A549 (cell line): ENCODE results near the gene SRCAP. TPM values are rescaled to one million over a fixed set of nuclear protein-coding genes. Genes with fewer than 3 reads are reported as not detected.
A peak's percentile ranks its signal among the peaks of the same experiment; 100 is the strongest.

Experiments used
- ATAC-seq, 2 experiments: fragments of 200-7000 bp in 1 of 2; fragments of >200 bp in 1 of 2; cut with Nextera tagmentation in 1 of 2; cut with Tn5 transposase in 1 of 2; 3 replicates each; pipeline versions ENCODE4 v1.8.0 to v1.9.1; 2018 to 2020; ENCODE audit warnings: mild to moderate bottlenecking in 1 of 2, moderate library complexity in 1 of 2
- CTCF ChIA-PET: fragments of 300-600 bp; sonication (Branson Sonifier 250); formaldehyde crosslinking; extraction: SDS; loops from one replicate; lab custom pipeline; 2021; ENCODE audit warnings: antibody characterized with exemption, inconsistent platforms; lab: Yijun Ruan, JAX
- POLR2A ChIA-PET: fragments of 350-600 bp; formaldehyde crosslinking; extraction: SDS; loops from one replicate; lab custom pipeline; 2021; ENCODE audit warnings: antibody characterized with exemption, inconsistent platforms; lab: Yijun Ruan, JAX
- DNase-seq, 2 experiments: peaks; one replicate each; pipeline versions ENCODE4 v3.0.0 to v3.0.0-alpha.2; 2011 to 2016; ENCODE audit warnings: low read depth in 1 of 2, low spot score in 1 of 2
- FAIRE-seq: peaks from 2 replicates; lab custom pipeline; 2011; peaks lifted over from hg19 to GRCh38; lab: Jason Lieb, UNC
- H3K27ac ChIP-seq, 2 experiments: fragments of >200 bp; sonication (Bioruptor Twin); formaldehyde crosslinking; 3 replicates each; pipeline ENCODE4 v1.5.1; 2016 to 2017
- H3K4me1 ChIP-seq: fragments of >200 bp; sonication (Bioruptor Twin); formaldehyde crosslinking; 3 replicates; pipeline ENCODE4 v1.6.1; 2016
- H3K4me2 ChIP-seq: fragments of >200 bp; sonication (Bioruptor Twin); formaldehyde crosslinking; 3 replicates; pipeline ENCODE4 v1.6.1; 2016
- H3K4me3 ChIP-seq: fragments of >200 bp; sonication (Bioruptor Twin); formaldehyde crosslinking; 3 replicates; pipeline ENCODE4 v1.5.1; 2016
- H3K9me3 ChIP-seq: fragments of >200 bp; sonication (Bioruptor Twin); formaldehyde crosslinking; 3 replicates; pipeline ENCODE4 v1.6.1; 2016
- BHLHE40 ChIP-seq: IDR thresholded peaks from 2 replicates; pipeline ENCODE4 v1.6.1; 2012; ENCODE audit warnings: low read depth, low read length, inconsistent platforms
- CBX2 ChIP-seq: fragments of 200-600 bp; sonication (generic); IDR thresholded peaks from 2 replicates; pipeline ENCODE4 v1.6.1; 2016; ENCODE audit warnings: low read depth, mild to moderate bottlenecking, borderline replicate concordance
- CTCF ChIP-seq: fragments of >200 bp; sonication (Bioruptor Twin); formaldehyde crosslinking; IDR thresholded peaks from 3 replicates; pipeline ENCODE4 v1.5.1; 2016
- EHF ChIP-seq: fragments of 250-450 bp; sonication (Bioruptor Pico); IDR thresholded peaks from 2 replicates; pipeline ENCODE4 v1.5.0; 2020; ENCODE audit warnings: mild to moderate bottlenecking
- EHMT2 ChIP-seq: fragments of 200-600 bp; sonication (generic); IDR thresholded peaks from 2 replicates; pipeline ENCODE4 v1.6.1; 2016; ENCODE audit warnings: antibody characterized with exemption, low read depth, mild to moderate bottlenecking, moderate library complexity
- ESRRA ChIP-seq: fragments of 150-350 bp; IDR thresholded peaks from 2 replicates; pipeline ENCODE4 v1.6.1; 2014; ENCODE audit warnings: mild to moderate bottlenecking, low read length, borderline replicate concordance
- FOSB ChIP-seq: fragments of 250-450 bp; sonication (Bioruptor Pico); IDR thresholded peaks from 2 replicates; pipeline ENCODE4 v1.5.0; 2020; ENCODE audit warnings: mild to moderate bottlenecking, moderate library complexity
- FOSL2 ChIP-seq, 2 experiments: fragments of 450-650 bp in 1 of 2; fragments of >200 bp in 1 of 2; sonication (Bioruptor Twin) in 1 of 2; formaldehyde crosslinking; IDR thresholded peaks; 2 replicates each; pipeline versions ENCODE4 v1.5.0 to v1.6.1; 2016 to 2020; ENCODE audit warnings: mild to moderate bottlenecking in 1 of 2, moderate library complexity in 1 of 2
- HES2 ChIP-seq: fragments of >200 bp; sonication (Bioruptor Twin); formaldehyde crosslinking; IDR thresholded peaks from 2 replicates; pipeline ENCODE4 v1.6.1; 2016
- JUN ChIP-seq, 2 experiments: fragments of >200 bp; sonication (Bioruptor Twin); formaldehyde crosslinking; IDR thresholded peaks; 2 replicates in 1 of 2; 3 replicates in 1 of 2; pipeline ENCODE4 v1.6.1; 2016 to 2017
- MAZ ChIP-seq: fragments of 150-350 bp; IDR thresholded peaks from 2 replicates; pipeline ENCODE4 v1.6.1; 2014; ENCODE audit warnings: antibody characterized with exemption, low read depth, low read length, borderline replicate concordance
- PBX3 ChIP-seq: IDR thresholded peaks from 2 replicates; pipeline ENCODE4 v1.6.1; 2012
- PHF8 ChIP-seq: fragments of 200-600 bp; sonication (generic); IDR thresholded peaks from 2 replicates; pipeline ENCODE4 v1.6.1; 2016; ENCODE audit warnings: low read depth, mild to moderate bottlenecking, antibody characterized with exemption, moderate library complexity, borderline replicate concordance
- POLR2A ChIP-seq: IDR thresholded peaks from 2 replicates; pipeline ENCODE4 v1.6.1; 2012; ENCODE audit warnings: mild to moderate bottlenecking, low read length
- POLR2AphosphoS2 ChIP-seq: conservative IDR thresholded peaks from 2 replicates; pipeline ENCODE4 v1.6.1; 2012; ENCODE audit warnings: low read length, improper control_type of control experiment, inconsistent platforms
- RAD21 ChIP-seq, 2 experiments: fragments of >200 bp in 1 of 2; sonication (Bioruptor Twin) in 1 of 2; formaldehyde crosslinking in 1 of 2; IDR thresholded peaks in 1 of 2; conservative IDR thresholded peaks in 1 of 2; 2 replicates in 1 of 2; 3 replicates in 1 of 2; pipeline ENCODE4 v1.6.1; 2012 to 2018; ENCODE audit warnings: inconsistent platforms in 1 of 2
- RCOR1 ChIP-seq: fragments of 150-350 bp; IDR thresholded peaks from 2 replicates; pipeline ENCODE4 v1.6.1; 2014; ENCODE audit warnings: antibody characterized with exemption, low read length, low read depth
- ZFP36 ChIP-seq: fragments of 450-650 bp; IDR thresholded peaks from 2 replicates; pipeline ENCODE4 v1.6.1; 2014; ENCODE audit warnings: borderline replicate concordance; ENCODE audit not compliant: partially characterized antibody
- ZNF302 ChIP-seq: fragments of 250-450 bp; sonication (Bioruptor Pico); IDR thresholded peaks from 2 replicates; pipeline ENCODE4 v1.9.0; 2021; ENCODE audit warnings: inconsistent platforms, mild to moderate bottlenecking, moderate library complexity
- WGBS: methylation state at CpG from one replicate; pipeline ENCODE4 v1.1.6; 2017; ENCODE audit errors: missing lambda C conversion rate; 5-methylcytosine and 5-hydroxymethylcytosine counted together
- polyA plus RNA-seq, 4 experiments: library from polyadenylated mRNA; depleted of rRNA in 3 of 4; stranded (reverse); fragments of >200 nt; fragmentation: RNase III in 1 of 4; extraction: RNeasy Plus Mini Kit Qiagen cat#74134 plus additional on column Dnase treatment in 1 of 4; gene quantifications; 2 replicates in 3 of 4; 3 replicates in 1 of 4; pipeline ENCODE4 v1.2.3, GENCODE V29; 2011 to 2017
- TF ChIP-seq, protein P1 (sequence below): fragments of 250-450 bp; sonication (Bioruptor Pico); IDR thresholded peaks from 2 replicates; pipeline ENCODE4 v1.5.0; 2020; ENCODE audit warnings: low read depth, mild to moderate bottlenecking, moderate library complexity
- TF ChIP-seq, protein P2 (sequence below): IDR thresholded peaks from 2 replicates; pipeline ENCODE4 v1.6.1; 2012
- TF ChIP-seq, protein P3 (sequence below): fragments of 150-350 bp; IDR thresholded peaks from 2 replicates; pipeline ENCODE4 v1.6.1; 2014; ENCODE audit warnings: low read depth, mild to moderate bottlenecking, low read length

SRCAP gene
- polyA plus RNA-seq, 2 of the 4 experiments (the other 2 are of a cell fraction) = 6.2 to 19.9 TPM

DNA sequence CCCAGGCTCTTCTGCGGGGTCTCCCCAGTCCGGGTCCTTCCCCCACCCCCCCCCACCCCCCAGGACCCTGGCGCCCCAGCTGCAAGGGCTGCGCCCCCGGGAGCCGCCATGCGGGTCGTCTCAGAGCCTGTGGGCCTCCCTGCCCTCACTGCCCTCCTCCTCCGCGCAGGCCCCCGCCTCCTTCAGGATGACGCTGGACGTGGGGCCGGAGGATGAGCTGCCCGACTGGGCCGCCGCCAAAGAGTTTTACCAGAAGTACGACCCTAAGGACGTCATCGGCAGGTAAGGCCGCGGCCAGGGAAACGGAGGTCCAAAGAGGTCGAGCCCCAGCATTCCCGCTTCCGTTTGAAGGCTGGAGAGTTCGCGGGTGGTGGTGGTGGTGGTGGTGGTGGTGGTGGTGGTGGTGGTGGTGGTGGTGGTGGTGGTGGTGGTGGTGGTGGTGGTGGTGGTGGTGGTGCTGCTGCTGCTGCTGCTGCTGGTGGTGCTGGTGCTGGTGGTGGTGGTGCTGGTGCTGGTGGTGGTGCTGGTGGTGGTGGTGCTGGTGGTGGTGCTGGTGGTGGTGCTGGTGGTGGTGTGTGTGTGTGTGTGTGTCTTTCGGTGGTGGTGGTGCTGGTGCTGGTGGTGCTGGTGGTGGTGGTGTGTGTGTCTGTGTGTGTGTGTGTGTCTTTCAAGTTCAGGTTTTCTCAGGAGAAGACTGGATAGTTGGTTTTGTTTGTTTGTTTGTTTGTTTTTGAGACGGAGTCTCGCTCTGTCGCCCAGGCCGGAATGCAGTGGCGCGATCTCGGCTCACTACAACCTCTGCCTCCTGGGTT, 49.9 kb downstream of the SRCAP start:
- 25% methylated on average over 23 of the region's 36 CpGs for WGBS
- Histone ChIP-seq H3K4me1 (peaks cover 11% of the 10 kb centered on the region), H3K4me3 (peak overlapping the region; percentile 97), H3K4me2 (peak overlapping the region; percentile 75), H3K27ac (peak overlapping the region; percentile 89 to 92), H3K9me3 (no peaks in the 10 kb centered on the region)
- POLR2A ChIA-PET = interaction anchor here (0.6 to 2.3 kb wide), 11 partner anchors 9 to 99 kb away, joined by 3 to 9 read pairs (median 4); partner anchors contain the start of genes CFAP119 and SRCAP
- FAIRE-seq (no peak), ATAC-seq (peak; percentile 72 to 78), DNase-seq (peak; percentile 35 to 46)
- no peak for TF ChIP-seq RAD21 (conservative IDR thresholded peaks at IDR 0.05 in 1 of 2, IDR thresholded peaks at IDR 0.05 in 1 of 2)
- no peak for TF ChIP-seq POLR2AphosphoS2
- TF ChIP-seq POLR2A = no peak
- no peak; a peak in 1 of 5 replicates for TF ChIP-seq JUN (IDR thresholded peaks at IDR 0.05)
- TF ChIP-seq, protein P1, sequence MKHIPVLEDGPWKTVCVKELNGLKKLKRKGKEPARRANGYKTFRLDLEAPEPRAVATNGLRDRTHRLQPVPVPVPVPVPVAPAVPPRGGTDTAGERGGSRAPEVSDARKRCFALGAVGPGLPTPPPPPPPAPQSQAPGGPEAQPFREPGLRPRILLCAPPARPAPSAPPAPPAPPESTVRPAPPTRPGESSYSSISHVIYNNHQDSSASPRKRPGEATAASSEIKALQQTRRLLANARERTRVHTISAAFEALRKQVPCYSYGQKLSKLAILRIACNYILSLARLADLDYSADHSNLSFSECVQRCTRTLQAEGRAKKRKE (CRISPR knock-in tag) = no peak
- no peak for TF ChIP-seq PBX3
- TF ChIP-seq CTCF = no peak
- CTCF ChIA-PET = interaction anchor here (0.5 to 1.6 kb wide), 5 partner anchors 14 to 704 kb away, joined by 3 to 5 read pairs (median 3); no protein-coding TSS in a partner anchor

DNA sequence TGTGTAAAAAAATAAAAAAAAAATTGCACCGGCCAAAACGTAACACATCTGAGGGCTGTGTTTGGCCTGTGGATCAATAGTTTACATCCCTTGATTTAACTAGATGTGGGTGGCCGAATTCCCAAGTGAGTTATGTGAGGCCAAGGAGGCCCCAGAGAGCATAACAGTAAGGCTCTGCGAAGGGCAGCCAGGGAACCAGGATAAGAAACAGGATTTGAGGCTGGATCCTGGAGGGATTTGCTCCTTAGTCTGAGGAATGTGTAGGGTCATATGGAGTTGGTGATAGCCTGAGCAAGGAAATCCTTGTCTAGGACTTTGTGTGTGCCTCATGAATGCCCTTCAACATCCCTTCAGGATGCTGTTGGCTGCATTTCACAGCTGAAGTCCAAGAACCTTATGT, 51.2 kb downstream of the SRCAP start:
- POLR2A ChIA-PET = no interaction called here
- TF ChIP-seq EHF (no peak), EHMT2 (no peak), FOSB (CRISPR knock-in tag) (no peak)
- FAIRE-seq = no peak

DNA sequence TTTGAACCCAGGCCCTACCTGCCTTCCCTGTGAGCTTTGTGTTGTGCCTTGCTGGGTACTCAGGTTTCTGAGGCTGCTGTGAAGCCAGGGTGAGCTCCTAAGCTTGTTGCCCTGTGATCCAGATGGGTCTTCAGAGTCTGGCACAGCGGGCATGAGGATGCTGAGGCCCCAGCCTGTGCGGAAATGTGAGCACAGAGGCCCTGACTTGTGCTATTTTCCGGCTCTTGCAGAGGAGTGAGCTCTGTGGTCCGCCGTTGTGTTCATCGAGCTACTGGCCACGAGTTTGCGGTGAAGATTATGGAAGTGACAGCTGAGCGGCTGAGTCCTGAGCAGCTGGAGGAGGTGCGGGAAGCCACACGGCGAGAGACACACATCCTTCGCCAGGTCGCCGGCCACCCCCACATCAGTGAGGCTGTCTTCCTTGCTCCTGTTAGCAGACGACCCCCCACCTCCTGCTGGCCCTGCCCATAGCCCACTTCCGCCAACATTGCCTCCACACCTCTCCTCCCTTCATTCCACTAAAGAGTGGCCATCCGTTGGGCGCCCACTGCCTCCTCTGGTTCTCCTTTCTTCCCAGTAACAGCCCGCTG, 52.0 kb downstream of the SRCAP start:
- Histone ChIP-seq H3K4me3 (no peak overlapping the region), H3K9me3 (no peaks in the 10 kb centered on the region), H3K27ac (no peak overlapping the region), H3K4me1 (peaks cover 8% of the 10 kb centered on the region), H3K4me2 (no peak overlapping the region)
- TF ChIP-seq RCOR1 (no peak), BHLHE40 (no peak), ZNF302 (CRISPR knock-in tag) (no peak), POLR2AphosphoS2 (no peak), PHF8 (no peak), FOSL2 (IDR thresholded peaks at IDR 0.05) (no peak), FOSL2 (CRISPR knock-in tag; IDR thresholded peaks at IDR 0.05) (no peak), ESRRA (no peak), EHF (no peak), HES2 (no peak), CBX2 (no peak), MAZ (no peak), ZFP36 (no peak), PBX3 (no peak), EHMT2 (no peak), RAD21 (conservative IDR thresholded peaks at IDR 0.05 in 1 of 2, IDR thresholded peaks at IDR 0.05 in 1 of 2) (no peak)
- TF ChIP-seq, protein P2, sequence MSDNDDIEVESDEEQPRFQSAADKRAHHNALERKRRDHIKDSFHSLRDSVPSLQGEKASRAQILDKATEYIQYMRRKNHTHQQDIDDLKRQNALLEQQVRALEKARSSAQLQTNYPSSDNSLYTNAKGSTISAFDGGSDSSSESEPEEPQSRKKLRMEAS = no peak
- TF ChIP-seq, protein P3, sequence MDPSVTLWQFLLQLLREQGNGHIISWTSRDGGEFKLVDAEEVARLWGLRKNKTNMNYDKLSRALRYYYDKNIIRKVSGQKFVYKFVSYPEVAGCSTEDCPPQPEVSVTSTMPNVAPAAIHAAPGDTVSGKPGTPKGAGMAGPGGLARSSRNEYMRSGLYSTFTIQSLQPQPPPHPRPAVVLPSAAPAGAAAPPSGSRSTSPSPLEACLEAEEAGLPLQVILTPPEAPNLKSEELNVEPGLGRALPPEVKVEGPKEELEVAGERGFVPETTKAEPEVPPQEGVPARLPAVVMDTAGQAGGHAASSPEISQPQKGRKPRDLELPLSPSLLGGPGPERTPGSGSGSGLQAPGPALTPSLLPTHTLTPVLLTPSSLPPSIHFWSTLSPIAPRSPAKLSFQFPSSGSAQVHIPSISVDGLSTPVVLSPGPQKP = no peak
- FAIRE-seq (no peak), ATAC-seq (no peak), DNase-seq (no peak)
- ChIA-PET POLR2A (no interaction called here), CTCF (interaction anchor here (0.6 to 1.4 kb wide), 5 partner anchors 10 to 38 kb away, joined by 3 to 4 read pairs (median 4); partner anchors contain the start of gene CFAP119)
- 91% methylated on average over 20 of the region's 20 CpGs for WGBS

More for the DNA sequence above, 51.2 kb downstream of the SRCAP start:
- Histone ChIP-seq H3K27ac (no peak overlapping the region), H3K4me2 (no peak overlapping the region), H3K4me1 (peaks cover 8% of the 10 kb centered on the region), H3K4me3 (no peak overlapping the region), H3K9me3 (no peaks in the 10 kb centered on the region)
- WGBS = 92% methylated on average over 4 of the region's 4 CpGs
- DNase-seq = no peak
- CTCF ChIA-PET = interaction anchor here (0.7 to 1.3 kb wide), 3 partner anchors 14 to 32 kb away, joined by 3 to 4 read pairs (median 4); no protein-coding TSS in a partner anchor
- ATAC-seq = no peak
